ENCODE measurements around the gene TMPRSS3.

The TMPRSS3 gene

GRCh38 chr21:42350318-42350910, 45.4 kb downstream of the TMPRSS3 start:
- H3K4me1 ChIP-seq (ENCODE audit: control insufficient read depth in 5 of 5, insufficient read depth in 5 of 5, low read length in 5 of 5), result peaks cover 0 to 3% (median 0%) of the 10 kb centered on the region in 5 donors
- peaks cover 0 to 9% (median 7%) of the 10 kb centered on the region in 5 donors for H3K27me3 ChIP-seq (ENCODE audit: control insufficient read depth in 5 of 5, insufficient read depth in 4 of 5, low read length in 5 of 5)
- peaks cover 0 to 8% (median 4%) of the 10 kb centered on the region in 5 donors for H3K9me3 ChIP-seq (ENCODE audit: control insufficient read depth in 5 of 5, low read length in 5 of 5)
- H3K36me3 ChIP-seq (ENCODE audit: control insufficient read depth in 5 of 5, insufficient read depth in 5 of 5, low read length in 5 of 5), result no peaks in the 10 kb centered on the region
- no peak overlapping the region for H3K27ac ChIP-seq (ENCODE audit: low read depth, low read length)
- no peak overlapping the region for H3K9ac ChIP-seq (ENCODE audit: low read length in 5 of 5)
- no peak overlapping the region for H3K4me3 ChIP-seq (ENCODE audit: low read depth in 1 of 5, low read length in 5 of 5)

GRCh38 chr21:42349420-42350317, 46.2 kb downstream of the TMPRSS3 start:
- Histone ChIP-seq H3K9ac (ENCODE audit: low read length in 5 of 5) (no peak overlapping the region), H3K36me3 (ENCODE audit: control insufficient read depth in 5 of 5, insufficient read depth in 5 of 5, low read length in 5 of 5) (no peaks in the 10 kb centered on the region), H3K9me3 (ENCODE audit: control insufficient read depth in 5 of 5, low read length in 5 of 5) (peaks cover 0 to 7% (median 4%) of the 10 kb centered on the region in 5 donors), H3K27ac (ENCODE audit: low read depth, low read length) (no peak overlapping the region), H3K4me3 (ENCODE audit: low read depth in 1 of 5, low read length in 5 of 5) (no peak overlapping the region), H3K27me3 (ENCODE audit: control insufficient read depth in 5 of 5, insufficient read depth in 4 of 5, low read length in 5 of 5) (peaks cover 0 to 9% (median 7%) of the 10 kb centered on the region in 5 donors), H3K4me1 (ENCODE audit: control insufficient read depth in 5 of 5, insufficient read depth in 5 of 5, low read length in 5 of 5) (peaks cover 0 to 3% (median 0%) of the 10 kb centered on the region in 5 donors)

- Histone ChIP-seq H3K27ac (ENCODE audit: low read depth, low read length) (no peak overlapping the region), H3K9ac (ENCODE audit: low read length in 5 of 5) (no peak overlapping the region), H3K36me3 (ENCODE audit: control insufficient read depth in 5 of 5, insufficient read depth in 5 of 5, low read length in 5 of 5) (no peaks in the 10 kb centered on the region), H3K4me3 (ENCODE audit: low read depth in 1 of 5, low read length in 5 of 5) (no peak overlapping the region), H3K27me3 (ENCODE audit: control insufficient read depth in 5 of 5, insufficient read depth in 4 of 5, low read length in 5 of 5) (peaks cover 0 to 9% (median 8%) of the 10 kb centered on the region in 5 donors), H3K9me3 (ENCODE audit: control insufficient read depth in 5 of 5, low read length in 5 of 5) (no peaks in the 10 kb centered on the region), H3K4me1 (ENCODE audit: control insufficient read depth in 5 of 5, insufficient read depth in 5 of 5, low read length in 5 of 5) (peaks cover 0 to 3% (median 0%) of the 10 kb centered on the region in 5 donors)
These were observed 47.1 kb downstream of the TMPRSS3 start for GRCh38 chr21:42348762-42349161.

DNA sequence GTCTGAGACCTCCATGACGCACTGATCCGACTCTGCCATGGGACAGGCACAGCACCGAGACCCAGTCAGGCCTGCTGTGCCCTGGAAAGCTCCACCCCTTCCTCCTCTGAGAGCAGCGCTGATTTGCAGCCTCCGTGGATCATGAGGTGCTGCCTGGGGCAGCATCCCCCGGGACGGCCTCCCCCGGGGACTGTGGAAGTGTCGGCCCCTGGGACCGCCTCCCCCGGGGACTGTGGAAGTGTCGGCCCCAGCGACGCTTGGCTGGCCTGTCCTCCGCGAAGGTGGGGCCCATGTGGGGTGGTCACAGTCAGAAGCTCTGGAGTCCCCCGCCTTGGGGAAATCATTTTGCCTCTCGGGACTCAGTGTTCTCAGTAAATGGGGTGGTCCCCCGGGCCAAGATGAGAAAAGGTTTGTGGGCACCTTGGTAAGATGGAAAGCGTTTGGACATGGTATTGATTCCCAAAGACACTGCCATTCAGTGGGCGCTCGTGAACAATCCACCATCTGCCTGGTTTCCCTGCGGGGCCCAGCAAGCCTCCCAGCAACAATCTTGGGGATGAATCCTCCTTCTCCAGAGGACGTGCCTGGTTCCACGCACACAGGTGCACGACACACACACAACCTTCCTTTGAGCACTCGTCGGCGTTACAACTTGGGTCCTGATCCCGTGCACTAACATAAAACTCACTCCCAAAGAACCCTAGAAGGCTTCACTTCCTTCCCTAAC, 48.1 kb downstream of the TMPRSS3 start:
- Histone ChIP-seq H3K27me3 (ENCODE audit: control insufficient read depth in 5 of 5, insufficient read depth in 4 of 5, low read length in 5 of 5) (peaks cover 0 to 12% (median 8%) of the 10 kb centered on the region in 5 donors), H3K36me3 (ENCODE audit: control insufficient read depth in 5 of 5, insufficient read depth in 5 of 5, low read length in 5 of 5) (no peaks in the 10 kb centered on the region), H3K4me3 (ENCODE audit: low read depth in 1 of 5, low read length in 5 of 5) (no peak overlapping the region), H3K4me1 (ENCODE audit: control insufficient read depth in 5 of 5, insufficient read depth in 5 of 5, low read length in 5 of 5) (peaks cover 0 to 3% (median 0%) of the 10 kb centered on the region in 5 donors), H3K9me3 (ENCODE audit: control insufficient read depth in 5 of 5, low read length in 5 of 5) (no peaks in the 10 kb centered on the region), H3K27ac (ENCODE audit: low read depth, low read length) (no peak overlapping the region), H3K9ac (ENCODE audit: low read length in 5 of 5) (no peak overlapping the region)

GRCh38 chr21:42346866-42347600, 48.8 kb downstream of the TMPRSS3 start:
- peaks cover 0 to 12% (median 8%) of the 10 kb centered on the region in 5 donors for H3K27me3 ChIP-seq (ENCODE audit: control insufficient read depth in 5 of 5, insufficient read depth in 4 of 5, low read length in 5 of 5)
- peaks cover 0 to 3% (median 0%) of the 10 kb centered on the region in 5 donors for H3K4me1 ChIP-seq (ENCODE audit: control insufficient read depth in 5 of 5, insufficient read depth in 5 of 5, low read length in 5 of 5)
- no peaks in the 10 kb centered on the region for H3K36me3 ChIP-seq (ENCODE audit: control insufficient read depth in 5 of 5, insufficient read depth in 5 of 5, low read length in 5 of 5)
- no peak overlapping the region for H3K27ac ChIP-seq (ENCODE audit: low read depth, low read length)
- H3K9me3 ChIP-seq (ENCODE audit: control insufficient read depth in 5 of 5, low read length in 5 of 5), result no peaks in the 10 kb centered on the region
- no peak overlapping the region for H3K4me3 ChIP-seq (ENCODE audit: low read depth in 1 of 5, low read length in 5 of 5)
- no peak overlapping the region for H3K9ac ChIP-seq (ENCODE audit: low read length in 5 of 5)

- Histone ChIP-seq H3K27ac (ENCODE audit: low read depth, low read length) (no peak overlapping the region), H3K9me3 (ENCODE audit: control insufficient read depth in 5 of 5, low read length in 5 of 5) (no peaks in the 10 kb centered on the region), H3K4me3 (ENCODE audit: low read depth in 1 of 5, low read length in 5 of 5) (no peak overlapping the region), H3K27me3 (ENCODE audit: control insufficient read depth in 5 of 5, insufficient read depth in 4 of 5, low read length in 5 of 5) (peaks cover 0 to 12% (median 8%) of the 10 kb centered on the region in 5 donors), H3K9ac (ENCODE audit: low read length in 5 of 5) (no peak overlapping the region), H3K4me1 (ENCODE audit: control insufficient read depth in 5 of 5, insufficient read depth in 5 of 5, low read length in 5 of 5) (peaks cover 0 to 3% (median 0%) of the 10 kb centered on the region in 5 donors), H3K36me3 (ENCODE audit: control insufficient read depth in 5 of 5, insufficient read depth in 5 of 5, low read length in 5 of 5) (no peaks in the 10 kb centered on the region)
These were observed 49.4 kb downstream of the TMPRSS3 start for GRCh38 chr21:42346441-42346840.

DNA sequence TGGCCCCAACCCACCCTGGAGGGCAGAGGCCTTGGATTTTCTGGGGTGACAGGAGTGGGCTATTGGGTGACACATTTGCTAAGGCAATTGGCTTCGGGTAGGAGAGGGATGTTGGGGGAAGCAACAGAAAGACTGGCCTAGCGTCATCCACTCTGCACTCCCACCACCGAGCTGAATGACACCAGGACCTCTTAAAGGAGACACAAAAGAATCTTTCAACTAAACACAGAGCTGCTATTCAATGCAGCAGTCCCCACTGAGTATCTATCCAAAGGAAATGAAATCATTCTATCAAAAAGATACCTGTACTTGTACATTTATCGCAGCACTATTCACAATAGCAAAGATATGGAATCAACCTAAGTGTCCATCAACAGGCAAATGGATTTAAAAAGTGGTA, 51.2 kb downstream of the TMPRSS3 start:
- H3K4me1 ChIP-seq (ENCODE audit: control insufficient read depth in 5 of 5, insufficient read depth in 5 of 5, low read length in 5 of 5), result no peaks in the 10 kb centered on the region
- H3K4me3 ChIP-seq (ENCODE audit: low read depth in 1 of 5, low read length in 5 of 5), result no peak overlapping the region
- H3K9me3 ChIP-seq (ENCODE audit: control insufficient read depth in 5 of 5, low read length in 5 of 5), result no peaks in the 10 kb centered on the region
- peaks cover 0 to 12% (median 8%) of the 10 kb centered on the region in 5 donors for H3K27me3 ChIP-seq (ENCODE audit: control insufficient read depth in 5 of 5, insufficient read depth in 4 of 5, low read length in 5 of 5)
- no peak overlapping the region for H3K27ac ChIP-seq (ENCODE audit: low read depth, low read length)
- H3K36me3 ChIP-seq (ENCODE audit: control insufficient read depth in 5 of 5, insufficient read depth in 5 of 5, low read length in 5 of 5), result no peaks in the 10 kb centered on the region
- H3K9ac ChIP-seq (ENCODE audit: low read length in 5 of 5), result no peak overlapping the region

DNA sequence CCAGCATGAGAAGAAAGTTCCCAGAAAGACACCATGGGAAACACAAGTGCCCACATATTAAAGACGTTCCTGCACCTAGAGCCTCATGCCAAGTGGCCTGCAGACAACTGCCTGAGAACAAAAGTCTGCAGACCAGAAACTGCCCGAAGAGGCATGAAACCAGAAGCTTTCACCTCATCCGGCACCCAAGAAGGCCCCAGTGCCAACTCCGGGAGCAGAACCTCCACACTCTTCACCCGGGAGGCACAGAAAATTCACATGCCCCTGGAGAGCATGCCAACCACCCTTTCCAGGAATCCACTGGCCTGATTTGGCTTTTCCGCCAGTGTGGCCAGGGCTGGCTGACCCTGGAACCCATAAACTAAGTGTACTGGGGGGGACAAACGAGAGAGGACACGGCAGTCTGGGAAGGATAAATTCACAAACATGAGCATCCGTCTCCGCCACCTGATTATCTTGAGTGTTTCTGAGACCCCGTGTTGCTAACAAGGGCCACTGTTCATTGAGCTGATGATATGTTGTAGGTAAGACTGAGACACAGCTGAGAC, 51.8 kb downstream of the TMPRSS3 start:
- Histone ChIP-seq H3K4me3 (ENCODE audit: low read depth in 1 of 5, low read length in 5 of 5) (no peak overlapping the region), H3K27ac (ENCODE audit: low read depth, low read length) (no peak overlapping the region), H3K36me3 (ENCODE audit: control insufficient read depth in 5 of 5, insufficient read depth in 5 of 5, low read length in 5 of 5) (no peaks in the 10 kb centered on the region), H3K9me3 (ENCODE audit: control insufficient read depth in 5 of 5, low read length in 5 of 5) (no peaks in the 10 kb centered on the region), H3K4me1 (ENCODE audit: control insufficient read depth in 5 of 5, insufficient read depth in 5 of 5, low read length in 5 of 5) (no peaks in the 10 kb centered on the region), H3K27me3 (ENCODE audit: control insufficient read depth in 5 of 5, insufficient read depth in 4 of 5, low read length in 5 of 5) (peaks cover 0 to 13% (median 6%) of the 10 kb centered on the region in 5 donors), H3K9ac (ENCODE audit: low read length in 5 of 5) (no peak overlapping the region)

- Histone ChIP-seq H3K9ac (ENCODE audit: low read length in 5 of 5) (no peak overlapping the region), H3K27me3 (ENCODE audit: control insufficient read depth in 5 of 5, insufficient read depth in 4 of 5, low read length in 5 of 5) (peaks cover 0 to 16% (median 3%) of the 10 kb centered on the region in 5 donors), H3K4me3 (ENCODE audit: low read depth in 1 of 5, low read length in 5 of 5) (no peak overlapping the region), H3K36me3 (ENCODE audit: control insufficient read depth in 5 of 5, insufficient read depth in 5 of 5, low read length in 5 of 5) (no peaks in the 10 kb centered on the region), H3K27ac (ENCODE audit: low read depth, low read length) (no peak overlapping the region), H3K4me1 (ENCODE audit: control insufficient read depth in 5 of 5, insufficient read depth in 5 of 5, low read length in 5 of 5) (no peaks in the 10 kb centered on the region), H3K9me3 (ENCODE audit: control insufficient read depth in 5 of 5, low read length in 5 of 5) (no peaks in the 10 kb centered on the region)
These were observed 52.3 kb downstream of the TMPRSS3 start for GRCh38 chr21:42343556-42343955.

Data from subcutaneous abdominal adipose tissue (tissue), 5 donors.